Mesothelial cell of epicardium (in vitro differentiated cells): ENCODE measurements around the gene DDX41. TPM values are rescaled to one million over a fixed set of nuclear protein-coding genes. Genes with fewer than 3 reads are reported as not detected.

Source experiments
- DNase-seq, 2 experiments: peaks; one replicate each; pipeline ENCODE4 v3.0.0; 2021; ENCODE audit warnings: low spot score in 2 of 2; ENCODE audit not compliant: unreplicated experiment in 2 of 2
- H3K27ac Mint-ChIP-seq: 2 replicates; pipeline ENCODE4 v1.8.0; 2021; ENCODE audit warnings: mixed read lengths
- H3K27me3 Mint-ChIP-seq: 2 replicates; pipeline ENCODE4 v1.8.0; 2021; ENCODE audit warnings: low read depth, mixed read lengths
- H3K36me3 Mint-ChIP-seq: 2 replicates; pipeline ENCODE4 v1.8.0; 2021; ENCODE audit warnings: mixed read lengths
- H3K4me1 Mint-ChIP-seq: 2 replicates; pipeline ENCODE4 v1.8.0; 2021; ENCODE audit warnings: mixed read lengths
- H3K4me3 Mint-ChIP-seq: 2 replicates; pipeline ENCODE4 v1.8.0; 2021; ENCODE audit warnings: mild to moderate bottlenecking, moderate library complexity, mixed read lengths
- H3K9me3 Mint-ChIP-seq: 2 replicates; pipeline ENCODE4 v1.8.0; 2021; ENCODE audit warnings: mixed read lengths
- total RNA-seq: library from RNA; stranded (reverse); gene quantifications from 3 replicates; pipeline ENCODE4 v1.2.1, GENCODE V29; 2021
- TF ChIP-seq, protein P1 (sequence below): fragments of 200-600 bp; sonication (generic); IDR thresholded peaks from one replicate; pipeline ENCODE4 v1.5.0; 2021; ENCODE audit warnings: antibody characterized with exemption; ENCODE audit not compliant: unreplicated experiment

Gene DDX41
- total RNA-seq, 1 donor from 2014 or later: 91.2 TPM

DNA sequence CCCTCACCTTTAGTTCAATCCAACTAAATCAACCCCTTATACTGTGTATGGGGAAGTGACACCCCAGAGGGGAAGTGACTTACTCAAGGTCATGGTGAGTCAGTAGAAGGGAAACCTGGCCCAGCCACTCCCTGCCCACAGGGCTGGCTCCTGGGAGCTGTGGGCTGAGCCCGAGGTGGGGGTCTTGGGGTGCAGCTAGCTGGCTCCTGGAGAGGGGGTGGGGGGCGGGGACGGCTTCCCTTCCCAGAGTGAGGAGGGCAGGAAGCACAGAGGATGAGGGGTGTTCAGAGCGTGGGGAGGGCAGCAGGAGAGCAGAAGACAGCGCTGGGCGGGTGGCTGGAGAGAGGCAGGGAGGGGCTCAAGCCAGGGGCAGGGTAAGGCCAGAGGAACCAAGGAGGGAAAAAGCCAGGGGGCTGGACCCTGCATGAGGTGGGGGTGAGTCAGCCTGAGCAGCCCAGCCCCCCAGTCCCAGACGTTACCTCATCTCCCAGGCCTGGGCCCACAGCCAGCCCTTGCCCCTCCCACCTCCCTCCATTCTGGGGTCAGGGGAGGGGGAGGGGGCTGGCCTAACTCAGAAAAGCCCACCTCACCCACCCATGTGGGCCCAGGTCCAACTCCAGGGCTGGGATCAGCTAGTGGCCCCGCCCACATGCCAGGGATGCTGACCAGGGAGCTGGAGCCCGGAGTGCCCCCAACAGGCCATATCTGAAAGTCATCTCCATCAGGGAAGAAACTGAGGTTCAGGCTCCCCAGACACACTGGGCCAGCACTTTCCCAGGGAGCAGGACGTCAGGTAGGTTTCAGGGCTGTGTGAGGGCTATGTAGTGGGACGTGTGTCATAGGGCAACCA lies 22.2 kb downstream of the DDX41 start:
- Mint-ChIP-seq H3K4me1 (peaks cover 55% of the 10 kb centered on the region), H3K27me3 (no peaks in the 10 kb centered on the region), H3K9me3 (no peaks in the 10 kb centered on the region), H3K27ac (peak overlapping the region; percentile 96), H3K4me3 (peak overlapping the region; percentile 74), H3K36me3 (peaks cover 13% of the 10 kb centered on the region)
- peak; percentile 69 to 79 for DNase-seq
- TF ChIP-seq, protein P1, sequence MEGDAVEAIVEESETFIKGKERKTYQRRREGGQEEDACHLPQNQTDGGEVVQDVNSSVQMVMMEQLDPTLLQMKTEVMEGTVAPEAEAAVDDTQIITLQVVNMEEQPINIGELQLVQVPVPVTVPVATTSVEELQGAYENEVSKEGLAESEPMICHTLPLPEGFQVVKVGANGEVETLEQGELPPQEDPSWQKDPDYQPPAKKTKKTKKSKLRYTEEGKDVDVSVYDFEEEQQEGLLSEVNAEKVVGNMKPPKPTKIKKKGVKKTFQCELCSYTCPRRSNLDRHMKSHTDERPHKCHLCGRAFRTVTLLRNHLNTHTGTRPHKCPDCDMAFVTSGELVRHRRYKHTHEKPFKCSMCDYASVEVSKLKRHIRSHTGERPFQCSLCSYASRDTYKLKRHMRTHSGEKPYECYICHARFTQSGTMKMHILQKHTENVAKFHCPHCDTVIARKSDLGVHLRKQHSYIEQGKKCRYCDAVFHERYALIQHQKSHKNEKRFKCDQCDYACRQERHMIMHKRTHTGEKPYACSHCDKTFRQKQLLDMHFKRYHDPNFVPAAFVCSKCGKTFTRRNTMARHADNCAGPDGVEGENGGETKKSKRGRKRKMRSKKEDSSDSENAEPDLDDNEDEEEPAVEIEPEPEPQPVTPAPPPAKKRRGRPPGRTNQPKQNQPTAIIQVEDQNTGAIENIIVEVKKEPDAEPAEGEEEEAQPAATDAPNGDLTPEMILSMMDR: no peak

GRCh38 chr5:177493795-177494345 lies 22.9 kb downstream of the DDX41 start:
- Mint-ChIP-seq H3K9me3 (no peaks in the 10 kb centered on the region), H3K27ac (peak overlapping the region; percentile 96), H3K4me3 (peak overlapping the region; percentile 39), H3K4me1 (peaks cover 50% of the 10 kb centered on the region), H3K36me3 (peaks cover 15% of the 10 kb centered on the region), H3K27me3 (no peaks in the 10 kb centered on the region)
- TF ChIP-seq, protein P1: no peak
- DNase-seq: no peak

DNA sequence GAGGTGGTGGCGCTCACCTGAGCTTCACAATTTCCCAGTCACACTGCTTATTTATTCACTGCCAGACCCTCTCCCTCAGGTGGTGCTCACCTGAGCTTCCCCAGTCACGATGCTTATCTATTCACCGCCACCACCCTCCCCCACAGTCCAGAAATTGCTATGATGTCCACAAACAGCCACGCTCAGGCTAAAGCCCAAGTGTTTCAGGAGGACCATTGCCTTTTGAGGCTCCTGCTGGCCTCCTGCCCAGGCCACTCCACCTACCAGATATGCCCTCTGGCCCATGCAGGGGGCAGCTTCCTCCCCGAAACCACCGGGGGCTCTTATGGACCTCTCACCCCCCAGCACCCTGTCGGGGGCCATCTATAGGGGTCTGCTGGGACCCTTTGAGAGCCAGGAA lies 23.9 kb downstream of the DDX41 start:
- Mint-ChIP-seq H3K36me3 (peaks cover 21% of the 10 kb centered on the region), H3K4me3 (peak overlapping the region; percentile 9), H3K27ac (peak overlapping the region; percentile 96), H3K27me3 (no peaks in the 10 kb centered on the region), H3K9me3 (no peaks in the 10 kb centered on the region), H3K4me1 (peaks cover 41% of the 10 kb centered on the region)
- TF ChIP-seq, protein P1: no peak
- no peak for DNase-seq

DNA sequence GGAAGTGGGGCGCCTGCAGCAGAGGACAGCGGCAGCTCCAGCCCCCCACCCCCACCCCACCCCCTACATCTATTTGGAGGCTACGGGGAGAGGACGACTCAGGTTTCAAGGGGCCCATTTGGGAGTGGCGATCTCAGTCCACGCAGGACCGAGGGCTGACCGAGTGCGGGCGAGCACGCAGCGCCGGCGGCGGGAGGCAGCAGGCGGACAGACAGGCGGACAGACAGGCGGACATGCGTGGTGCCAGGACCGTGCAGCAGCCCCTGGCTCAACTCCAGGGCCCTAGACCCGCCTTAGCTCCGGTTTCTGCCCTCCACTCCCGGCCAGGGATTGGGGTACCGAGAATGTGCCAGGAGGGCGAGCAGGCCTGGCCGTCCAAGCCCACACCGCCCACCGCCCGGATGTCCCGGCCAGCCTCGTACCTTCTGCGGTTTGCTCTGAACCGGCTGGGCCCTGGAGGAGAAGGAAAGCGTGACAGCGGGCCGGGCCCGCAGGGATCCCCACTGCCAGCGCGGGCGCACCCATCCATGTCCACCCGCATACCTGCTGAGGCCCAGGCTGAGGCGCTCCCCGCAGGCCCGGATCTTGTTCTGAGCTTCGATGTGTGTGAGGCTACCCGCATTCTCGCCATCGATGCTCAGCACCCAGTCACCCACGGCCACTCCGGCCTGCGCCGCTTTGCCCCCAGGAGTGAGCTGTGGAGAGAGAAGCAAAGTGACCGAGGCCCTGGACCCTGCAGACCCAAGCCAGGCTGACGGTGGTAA lies 24.6 kb downstream of the DDX41 start:
- Mint-ChIP-seq H3K36me3 (peaks cover 25% of the 10 kb centered on the region), H3K27me3 (no peaks in the 10 kb centered on the region), H3K27ac (peak overlapping the region; percentile 96), H3K9me3 (no peaks in the 10 kb centered on the region), H3K4me1 (peaks cover 38% of the 10 kb centered on the region), H3K4me3 (no peak overlapping the region)
- DNase-seq: no peak
- TF ChIP-seq, protein P1: no peak

- H3K4me3 Mint-ChIP-seq: no peak overlapping the region
- TF ChIP-seq, protein P1: peak; percentile 99
Measured at GRCh38 chr5:177491429-177491945, 25.3 kb downstream of the DDX41 start.

More at GRCh38 chr5:177491429-177491945, 25.3 kb downstream of the DDX41 start:
- peaks cover 38% of the 10 kb centered on the region for H3K4me1 Mint-ChIP-seq
- H3K27me3 Mint-ChIP-seq: no peaks in the 10 kb centered on the region
- peak overlapping the region; percentile 53 for H3K27ac Mint-ChIP-seq
- no peaks in the 10 kb centered on the region for H3K9me3 Mint-ChIP-seq
- peak; percentile 67 to 83 for DNase-seq
- peaks cover 28% of the 10 kb centered on the region for H3K36me3 Mint-ChIP-seq
